ENCODE measurements around the gene PTGR1.

Gene PTGR1

GRCh38 chr9:111514967-111515366, 84.5 kb downstream of the PTGR1 start:
- Histone ChIP-seq H3K27me3 (peaks cover 9% of the 10 kb centered on the region), H3K4me1 (ENCODE audit: control insufficient read depth in 1 of 2, insufficient read depth in 1 of 2, low read depth in 1 of 2, low read length in 1 of 2) (no peaks in the 10 kb centered on the region), H3K27ac (no peak overlapping the region), H3K4me3 (ENCODE audit: low read depth in 1 of 2, low read length in 1 of 2) (no peak overlapping the region), H3K9me3 (no peaks in the 10 kb centered on the region), H3K36me3 (no peaks in the 10 kb centered on the region)
- TF ChIP-seq CTCF (IDR thresholded peaks at IDR 0.05), result no peak

All from neutrophil (primary cell).